ENCODE data around the gene RCOR1. TPM values are rescaled to one million over a fixed set of nuclear protein-coding genes. Genes with fewer than 3 reads are reported as not detected.

The RCOR1 gene
- total RNA-seq, 2 experiments from 2014 or later: 22.1 to 23.4 TPM

- ChIA-PET CTCF (no interaction called here), POLR2A (no interaction called here)
- DNase-seq: no peak
- H3K4me3 Mint-ChIP-seq: peak overlapping the region; percentile 88
- H3K4me1 Mint-ChIP-seq: peaks cover 50% of the 10 kb centered on the region
- peak overlapping the region; percentile 47 for H3K27ac Mint-ChIP-seq
- no peaks in the 10 kb centered on the region for H3K27me3 Mint-ChIP-seq
- H3K36me3 Mint-ChIP-seq (ENCODE audit: low read depth): peaks cover 28% of the 10 kb centered on the region
- H3K9me3 Mint-ChIP-seq: no peaks in the 10 kb centered on the region
These were observed 187.3 kb downstream of the RCOR1 start for GRCh38 chr14:102779574-102780315.

Other genes with a start within 250 kb of the RCOR1 start
- gene CINP, start 229.8 kb upstream of the RCOR1 start, total RNA-seq: 10 to 100 TPM; 27.3 to 29.8 TPM
- 10 to 100 TPM; 12.3 to 12.5 TPM for gene TECPR2, start 229.7 kb upstream of the RCOR1 start, total RNA-seq
- 10 to 100 TPM; 11.2 to 12.3 TPM for gene ANKRD9, start 82.9 kb upstream of the RCOR1 start, total RNA-seq
- 10 to 100 TPM; 37.4 to 38.9 TPM for gene TRAF3, start 184.8 kb downstream of the RCOR1 start, total RNA-seq

Data from activated CD4-positive, alpha-beta memory T cell treated with anti-CD3 and anti-CD28 coated beads, Interleukin-2, amount 10 ng/mL, durations not matched to agents 7 days and 5 days (primary cell).